ENCODE data around the gene LRP1B.
"Not testable (repeated sequence)": the region's sequence is repeated elsewhere in the genome, so short reads cannot be mapped to it uniquely, and the experiment has no call there.

The LRP1B gene

GRCh38 chr2:141195087-141195486 lies 935.7 kb downstream of the LRP1B start:
- in situ Hi-C loops (cut with MboI; ENCODE audit: low sequenced_read_pairs) = no loop called here

- in situ Hi-C loops (cut with MboI; ENCODE audit: low sequenced_read_pairs) = no loop called here
Measured at GRCh38 chr2:141187075-141187439, 943.8 kb downstream of the LRP1B start.

- in situ Hi-C loops (cut with MboI; ENCODE audit: low sequenced_read_pairs) = no loop called here
Measured at GRCh38 chr2:141186413-141187074, 944.3 kb downstream of the LRP1B start.

- in situ Hi-C loops (cut with MboI; ENCODE audit: low sequenced_read_pairs) = no loop called here
Measured at GRCh38 chr2:141182246-141182645, 948.6 kb downstream of the LRP1B start.

GRCh38 chr2:141169117-141169516 lies 961.7 kb downstream of the LRP1B start:
- in situ Hi-C loops (cut with MboI; ENCODE audit: low sequenced_read_pairs) = not testable (repeated sequence)

- in situ Hi-C loops (cut with MboI; ENCODE audit: low sequenced_read_pairs) = no loop called here
Measured at GRCh38 chr2:141162314-141162713, 968.5 kb downstream of the LRP1B start.

- in situ Hi-C loops (cut with MboI; ENCODE audit: low sequenced_read_pairs) = no loop called here
Measured at GRCh38 chr2:141151611-141152286, 979.1 kb downstream of the LRP1B start.

- in situ Hi-C loops (cut with MboI; ENCODE audit: low sequenced_read_pairs) = no loop called here
Measured at GRCh38 chr2:141142025-141142424, 988.8 kb downstream of the LRP1B start.

- in situ Hi-C loops (cut with MboI; ENCODE audit: low sequenced_read_pairs) = no loop called here
Measured at GRCh38 chr2:141137122-141137693, 993.6 kb downstream of the LRP1B start.

- in situ Hi-C loops (cut with MboI; ENCODE audit: low sequenced_read_pairs) = no loop called here
Measured at GRCh38 chr2:141133883-141134282, 996.9 kb downstream of the LRP1B start.

- in situ Hi-C loops (cut with MboI; ENCODE audit: low sequenced_read_pairs) = no loop called here
Measured at GRCh38 chr2:141125432-141125831, 1005.4 kb downstream of the LRP1B start.

GRCh38 chr2:141118836-141119235 lies 1012.0 kb downstream of the LRP1B start:
- in situ Hi-C loops (cut with MboI; ENCODE audit: low sequenced_read_pairs) = no loop called here

- in situ Hi-C loops (cut with MboI; ENCODE audit: low sequenced_read_pairs) = no loop called here
Measured at GRCh38 chr2:141113301-141113700, 1017.5 kb downstream of the LRP1B start.

GRCh38 chr2:141109633-141110032 lies 1021.2 kb downstream of the LRP1B start:
- in situ Hi-C loops (cut with MboI; ENCODE audit: low sequenced_read_pairs) = no loop called here

GRCh38 chr2:141105763-141106162 lies 1025.1 kb downstream of the LRP1B start:
- in situ Hi-C loops (cut with MboI; ENCODE audit: low sequenced_read_pairs) = no loop called here

- in situ Hi-C loops (cut with MboI; ENCODE audit: low sequenced_read_pairs) = no loop called here
Measured at GRCh38 chr2:141103216-141103615, 1027.6 kb downstream of the LRP1B start.

- in situ Hi-C loops (cut with MboI; ENCODE audit: low sequenced_read_pairs) = no loop called here
Measured at GRCh38 chr2:141079231-141079630, 1051.6 kb downstream of the LRP1B start.

- in situ Hi-C loops (cut with MboI; ENCODE audit: low sequenced_read_pairs) = no loop called here
Measured at GRCh38 chr2:141075753-141076152, 1055.1 kb downstream of the LRP1B start.

GRCh38 chr2:141068053-141068682 lies 1062.6 kb downstream of the LRP1B start:
- in situ Hi-C loops (cut with MboI; ENCODE audit: low sequenced_read_pairs) = no loop called here

- in situ Hi-C loops (cut with MboI; ENCODE audit: low sequenced_read_pairs) = no loop called here
Measured at GRCh38 chr2:141065042-141065441, 1065.8 kb downstream of the LRP1B start.

- in situ Hi-C loops (cut with MboI; ENCODE audit: low sequenced_read_pairs) = no loop called here
Measured at GRCh38 chr2:141063406-141063805, 1067.4 kb downstream of the LRP1B start.

GRCh38 chr2:141062443-141062842 lies 1068.4 kb downstream of the LRP1B start:
- in situ Hi-C loops (cut with MboI; ENCODE audit: low sequenced_read_pairs) = no loop called here
